NT2/D1 (cell line): ENCODE measurements around the gene HTR7.
"Not testable (repeated sequence)": the region's sequence is repeated elsewhere in the genome, so short reads cannot be mapped to it uniquely, and the experiment has no call there.

Experiments used
- DNase-seq: peaks from one replicate; pipeline ENCODE4 v3.0.0-alpha.2; 2011; ENCODE audit warnings: low read depth, low spot score
- H3K27me3 ChIP-seq: 2 replicates; pipeline ENCODE4 v1.6.0; 2011; ENCODE audit warnings: mild to moderate bottlenecking; ENCODE audit not compliant: insufficient read length, insufficient read depth
- H3K36me3 ChIP-seq: 2 replicates; pipeline ENCODE4 v1.6.1; 2011; ENCODE audit warnings: mild to moderate bottlenecking, low read length, mixed read lengths; ENCODE audit not compliant: insufficient read depth, insufficient read length
- H3K4me1 ChIP-seq: 2 replicates; pipeline ENCODE4 v1.5.1; 2011; ENCODE audit not compliant: insufficient read depth, insufficient read length
- H3K4me3 ChIP-seq: 2 replicates; pipeline ENCODE4 v1.5.1; 2011; ENCODE audit warnings: low read depth; ENCODE audit not compliant: insufficient read length
- H3K9ac ChIP-seq: 2 replicates; pipeline ENCODE4 v1.6.0; 2011; ENCODE audit warnings: low read depth; ENCODE audit not compliant: insufficient read length
- H3K9me3 ChIP-seq: 2 replicates; pipeline ENCODE4 v1.5.1; 2011; ENCODE audit warnings: mild to moderate bottlenecking, low read length; ENCODE audit not compliant: insufficient read depth
- SUZ12 ChIP-seq: IDR thresholded peaks from 2 replicates; pipeline ENCODE4 v1.6.1; 2011; ENCODE audit not compliant: insufficient read length, insufficient read depth; ENCODE audit errors: extremely low read depth
- YY1 ChIP-seq: IDR thresholded peaks from 2 replicates; pipeline ENCODE4 v1.6.1; 2011; ENCODE audit not compliant: insufficient read length, insufficient read depth
- ZNF274 ChIP-seq: IDR thresholded peaks from 2 replicates; pipeline ENCODE4 v1.6.1; 2011; ENCODE audit warnings: mild to moderate bottlenecking, low read depth, low read length

Gene HTR7

DNA sequence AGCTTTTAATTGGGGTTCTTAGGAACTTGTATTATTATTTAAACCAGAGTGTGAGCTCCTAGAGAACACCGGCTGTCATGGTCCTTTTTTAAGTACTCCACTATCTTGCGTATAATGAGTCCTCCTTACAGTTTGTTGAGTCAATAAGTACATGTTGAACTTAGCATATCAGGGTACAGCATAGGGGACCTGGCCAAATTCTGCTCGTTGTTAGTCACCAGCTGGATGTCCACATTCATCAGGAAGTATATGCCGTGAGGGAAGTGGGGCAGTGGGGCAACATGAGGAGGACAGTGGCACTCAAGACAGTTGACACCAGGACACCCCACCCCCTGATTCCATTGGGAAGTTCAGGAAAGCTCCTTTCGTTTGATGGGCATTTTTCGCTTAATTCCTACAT is 30.5 kb upstream of the HTR7 start:
- no peak for TF ChIP-seq YY1
- TF ChIP-seq ZNF274: no peak
- TF ChIP-seq SUZ12: no peak
- Histone ChIP-seq H3K9ac (no peak overlapping the region), H3K4me1 (no peaks in the 10 kb centered on the region), H3K9me3 (no peaks in the 10 kb centered on the region), H3K36me3 (peaks cover 12% of the 10 kb centered on the region), H3K4me3 (no peak overlapping the region), H3K27me3 (no peaks in the 10 kb centered on the region)
- no peak for DNase-seq

DNA sequence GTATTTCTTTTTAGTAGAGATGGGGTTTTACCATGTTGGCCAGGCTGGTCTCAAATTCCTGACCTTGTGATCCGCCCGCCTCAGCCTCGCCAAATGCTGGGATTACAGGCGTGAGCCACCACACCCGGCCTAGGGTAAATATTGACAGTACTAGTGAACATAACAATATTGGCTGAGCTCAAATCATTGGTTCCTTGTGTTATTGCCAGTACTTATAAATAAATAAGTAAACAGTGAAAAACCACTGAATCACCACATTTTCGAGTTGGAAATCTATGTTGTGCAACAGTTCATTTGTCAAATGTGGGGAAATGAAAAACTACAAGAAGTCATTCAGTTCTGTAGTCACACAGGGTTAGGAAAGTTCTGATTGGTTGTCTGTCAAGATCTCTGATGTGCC is 29.7 kb upstream of the HTR7 start:
- Histone ChIP-seq H3K9me3 (no peaks in the 10 kb centered on the region), H3K9ac (no peak overlapping the region), H3K4me3 (no peak overlapping the region), H3K4me1 (no peaks in the 10 kb centered on the region), H3K27me3 (no peaks in the 10 kb centered on the region), H3K36me3 (peaks cover 12% of the 10 kb centered on the region)
- TF ChIP-seq YY1 (no peak), SUZ12 (no peak), ZNF274 (no peak)
- no peak for DNase-seq

DNA sequence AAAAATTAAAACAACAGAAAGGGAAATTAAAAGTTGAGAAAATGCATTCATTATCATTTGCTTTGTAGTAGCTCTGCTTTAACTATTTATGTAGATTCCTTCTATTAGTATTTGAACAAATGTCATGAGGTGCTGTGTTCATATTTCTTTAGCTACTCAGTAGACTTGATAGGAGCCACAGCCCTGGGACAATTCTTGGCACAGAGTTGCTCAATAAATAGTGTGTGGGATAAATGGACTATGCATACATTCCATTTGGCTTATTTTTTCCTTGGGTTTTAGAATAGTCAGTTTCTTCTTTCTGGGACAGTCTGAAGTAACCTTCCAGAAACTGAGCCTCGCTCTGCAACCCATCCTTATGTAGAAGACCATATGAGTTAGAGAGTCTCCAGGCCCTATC is 27.3 kb upstream of the HTR7 start:
- Histone ChIP-seq H3K4me1 (no peaks in the 10 kb centered on the region), H3K9me3 (no peaks in the 10 kb centered on the region), H3K9ac (no peak overlapping the region), H3K4me3 (no peak overlapping the region), H3K27me3 (no peaks in the 10 kb centered on the region), H3K36me3 (peaks cover 12% of the 10 kb centered on the region)
- no peak for DNase-seq
- no peak for TF ChIP-seq YY1
- no peak for TF ChIP-seq ZNF274
- no peak for TF ChIP-seq SUZ12

DNA sequence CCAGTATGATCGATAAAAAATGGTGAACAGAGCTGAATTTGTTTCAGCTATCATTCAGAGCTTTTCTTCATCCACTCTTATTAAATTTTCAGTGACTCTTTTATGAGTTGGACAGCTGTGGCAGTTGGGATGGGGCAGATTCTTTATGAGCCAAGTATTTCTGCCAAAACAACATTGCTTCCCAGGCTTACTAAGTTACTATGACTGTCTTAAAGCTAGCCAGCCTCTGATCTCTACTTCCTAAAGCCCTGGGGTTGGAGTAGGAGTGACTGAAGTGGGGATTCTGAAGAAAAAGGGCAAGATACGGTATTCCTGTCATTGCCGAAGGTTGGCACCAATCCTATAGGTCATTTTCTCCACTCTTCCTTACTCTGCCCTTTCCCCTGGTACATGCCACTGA is 26.6 kb upstream of the HTR7 start:
- Histone ChIP-seq H3K4me3 (no peak overlapping the region), H3K9me3 (no peaks in the 10 kb centered on the region), H3K36me3 (peaks cover 12% of the 10 kb centered on the region), H3K4me1 (no peaks in the 10 kb centered on the region), H3K9ac (no peak overlapping the region), H3K27me3 (no peaks in the 10 kb centered on the region)
- TF ChIP-seq YY1 (no peak), ZNF274 (no peak), SUZ12 (no peak)
- no peak for DNase-seq

DNA sequence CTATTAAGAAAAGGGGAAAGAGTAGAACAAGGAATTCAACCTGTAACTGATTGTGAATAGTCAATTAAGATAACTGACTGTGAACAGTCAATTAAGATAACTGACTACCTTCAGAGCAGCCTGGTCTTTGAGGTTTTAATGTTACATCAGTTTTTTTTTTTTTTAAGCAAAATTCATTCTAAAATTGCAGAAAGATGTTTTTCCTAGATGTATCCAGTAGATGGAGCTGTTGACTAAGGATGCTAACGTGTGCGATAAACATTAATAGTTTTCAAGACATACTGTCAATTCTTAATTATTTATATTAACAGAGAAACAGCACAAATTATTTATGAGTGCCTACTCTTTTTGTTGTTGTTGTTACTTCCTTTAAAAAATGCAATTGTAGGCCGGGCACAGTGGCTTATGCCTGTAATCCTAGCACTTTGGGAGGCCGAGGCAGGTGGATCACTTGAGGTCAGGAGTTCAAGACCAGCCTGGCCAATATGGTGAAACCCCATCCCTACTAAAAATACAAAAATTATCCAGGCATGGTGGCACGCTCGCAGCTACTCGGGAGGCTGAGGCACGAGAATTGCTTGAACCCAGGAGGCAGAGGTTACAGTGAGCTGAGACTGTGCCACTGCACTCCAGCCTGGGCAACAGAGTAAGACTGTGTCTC is 22.4 kb upstream of the HTR7 start:
- H3K36me3 ChIP-seq, H3K9me3 ChIP-seq, H3K4me1 ChIP-seq, H3K27me3 ChIP-seq, H3K9ac ChIP-seq, H3K4me3 ChIP-seq, DNase-seq: not testable (repeated sequence)

DNA sequence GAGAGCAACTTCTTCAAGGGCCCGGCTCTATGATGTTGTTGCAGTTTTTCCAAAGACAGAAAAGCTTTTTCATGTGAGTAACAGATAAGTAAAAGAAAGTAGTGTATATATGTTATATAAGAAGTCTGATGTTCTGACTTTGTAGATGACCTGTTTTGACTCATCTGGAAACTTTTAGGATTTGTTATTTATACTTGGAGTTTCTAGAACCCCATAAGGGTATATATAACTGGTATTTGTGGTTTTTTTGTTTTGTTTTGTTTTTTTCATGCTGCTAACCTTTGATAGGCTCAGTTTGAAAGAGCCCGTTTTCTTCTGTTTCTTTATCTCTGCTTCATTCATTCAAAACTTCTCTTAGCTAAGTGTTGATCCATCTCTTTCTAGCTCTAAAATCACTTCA is 21.2 kb upstream of the HTR7 start:
- TF ChIP-seq SUZ12: no peak
- no peak for TF ChIP-seq ZNF274
- no peak for TF ChIP-seq YY1
- Histone ChIP-seq H3K4me1 (no peaks in the 10 kb centered on the region), H3K4me3 (no peak overlapping the region), H3K27me3 (no peaks in the 10 kb centered on the region), H3K9me3 (no peaks in the 10 kb centered on the region), H3K36me3 (peaks cover 8% of the 10 kb centered on the region), H3K9ac (no peak overlapping the region)
- no peak for DNase-seq

DNA sequence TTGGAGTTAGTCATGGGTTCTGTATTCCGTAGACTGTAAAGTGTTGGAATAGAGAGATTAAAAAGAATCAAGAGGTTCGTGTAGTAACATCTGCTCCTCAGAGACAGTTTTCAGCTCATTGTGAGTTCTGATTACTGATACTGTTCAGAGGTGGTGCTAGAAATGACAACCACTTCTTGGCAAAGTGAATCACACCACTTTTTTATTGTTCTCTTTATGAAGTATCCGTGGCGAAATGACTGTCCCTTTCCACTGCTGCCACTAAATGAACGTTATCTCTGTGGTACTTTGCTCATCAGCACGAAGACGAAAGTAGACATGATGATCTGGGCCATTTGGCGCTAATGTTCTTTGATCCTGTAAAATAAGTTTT is 14.8 kb upstream of the HTR7 start:
- no peak for DNase-seq
- Histone ChIP-seq H3K27me3 (no peaks in the 10 kb centered on the region), H3K36me3 (peaks cover 8% of the 10 kb centered on the region), H3K4me3 (peak overlapping the region; percentile 73), H3K9me3 (no peaks in the 10 kb centered on the region), H3K4me1 (no peaks in the 10 kb centered on the region), H3K9ac (peak overlapping the region; percentile 81)
- TF ChIP-seq SUZ12 (no peak), ZNF274 (no peak), YY1 (no peak)
